H1 (cell line): Measurements from ENCODE around the gene VSX1. TPM values are rescaled to one million over a fixed set of nuclear protein-coding genes. Genes with fewer than 3 reads are reported as not detected.

Source experiments
- BACH1 ChIP-seq: IDR thresholded peaks from 2 replicates; pipeline ENCODE4 v1.6.1; 2012; ENCODE audit warnings: low read length, improper control_type of control experiment
- HDAC2 ChIP-seq, 2 experiments: fragments of 300-600 bp in 1 of 2; sonication (generic) in 1 of 2; IDR thresholded peaks; 2 replicates each; pipeline ENCODE4 v1.6.1; 2011 to 2012; ENCODE audit warnings: low read depth in 2 of 2, low read length in 2 of 2, mild to moderate bottlenecking in 2 of 2, moderate library complexity in 2 of 2, borderline replicate concordance in 1 of 2, inconsistent platforms in 1 of 2
- HDAC6 ChIP-seq: IDR thresholded peaks from one replicate; pipeline ENCODE4 v1.7.1; 2012; ENCODE audit warnings: low read depth, mild to moderate bottlenecking, inconsistent platforms, low read length, moderate library complexity
- KDM4A ChIP-seq: IDR thresholded peaks from one replicate; pipeline ENCODE4 v1.7.1; 2012; ENCODE audit warnings: low read depth, mild to moderate bottlenecking, moderate library complexity, low read length, inconsistent platforms; ENCODE audit not compliant: severe bottlenecking
- KDM5A ChIP-seq: fragments of 200-600 bp; IDR thresholded peaks from 2 replicates; pipeline ENCODE4 v1.7.1; 2012; ENCODE audit warnings: mild to moderate bottlenecking, low read length, inconsistent platforms, mixed read lengths
- PHF8 ChIP-seq: fragments of 200-600 bp; sonication (generic); conservative IDR thresholded peaks from 2 replicates; pipeline ENCODE4 v1.7.1; 2012; ENCODE audit warnings: low read depth, mild to moderate bottlenecking, inconsistent platforms, low read length, moderate library complexity
- RFX5 ChIP-seq: IDR thresholded peaks from 2 replicates; pipeline ENCODE4 v1.6.1; 2011; ENCODE audit warnings: low read depth, low read length, improper control_type of control experiment, borderline replicate concordance
- polyA plus RNA-seq, 7 experiments: library from polyadenylated mRNA; depleted of rRNA in 3 of 7; stranded (reverse) in 5 of 7; unstranded in 2 of 7; fragments of >200 nt in 5 of 7; fragments of 200-250 nt in 2 of 7; gene quantifications; 1 replicate in 5 of 7; 2 replicates in 1 of 7; 4 replicates in 1 of 7; pipeline versions ENCODE4 v1.2.1 to v1.2.3, GENCODE V29; 2011 to 2013; ENCODE audit warnings: missing spikeins in 2 of 7, mixed read lengths in 2 of 7
- total RNA-seq: library from RNA; stranded (reverse); fragmentation: NEBNext Ultra II Directional; extraction: Animal tissue kit (Norgen Biotek cat#: 25700); gene quantifications from 2 replicates; pipeline ENCODE4 v1.2.1, GENCODE V29; 2021
- TF ChIP-seq, protein P1 (sequence below): fragments of 300-600 bp; sonication (generic); IDR thresholded peaks from 2 replicates; pipeline ENCODE4 v1.7.1; 2012; ENCODE audit warnings: low read length, moderate library complexity, mild to moderate bottlenecking, inconsistent platforms; ENCODE audit not compliant: insufficient replicate concordance
- TF ChIP-seq, protein P2 (sequence below): IDR thresholded peaks from 2 replicates; pipeline ENCODE4 v1.6.1; 2011; ENCODE audit warnings: low read depth, mild to moderate bottlenecking, low read length; ENCODE audit not compliant: insufficient read depth

Gene VSX1
- total and polyA plus RNA-seq, 2 of the 8 experiments (the other 6 are each of a cell fraction or from before 2014, with no cell fraction given), result 0.14 TPM; not detected in 1

DNA sequence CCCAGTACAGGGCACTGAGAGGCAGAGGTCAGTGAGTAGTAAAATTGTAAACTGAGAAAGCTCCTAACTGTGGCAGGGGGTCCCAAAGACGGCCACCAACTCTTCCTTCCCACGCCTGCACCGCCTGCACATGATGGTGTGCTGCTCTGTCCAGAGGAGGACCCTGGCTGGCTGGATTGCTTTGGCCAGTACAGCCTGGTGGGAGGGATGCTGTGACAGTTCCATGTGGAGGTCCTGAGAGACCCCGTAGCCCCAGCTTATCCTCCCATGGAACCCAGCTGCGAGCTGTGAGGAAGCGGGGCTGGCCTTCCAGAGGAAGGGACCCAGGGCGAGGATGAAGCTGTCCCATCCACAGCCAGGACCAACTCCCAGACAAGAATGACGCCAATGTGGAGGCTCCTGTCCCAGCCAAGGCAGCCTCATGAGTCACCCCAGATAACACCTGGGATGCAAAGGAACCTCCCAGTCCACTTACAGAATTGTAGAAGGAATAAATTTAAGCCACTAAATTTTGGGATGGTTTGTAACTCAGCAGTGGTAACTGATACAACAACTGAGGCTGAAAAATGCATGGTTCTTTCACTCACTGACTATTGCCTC lies 22.0 kb downstream of the VSX1 start (continued):
- TF ChIP-seq, protein P1, sequence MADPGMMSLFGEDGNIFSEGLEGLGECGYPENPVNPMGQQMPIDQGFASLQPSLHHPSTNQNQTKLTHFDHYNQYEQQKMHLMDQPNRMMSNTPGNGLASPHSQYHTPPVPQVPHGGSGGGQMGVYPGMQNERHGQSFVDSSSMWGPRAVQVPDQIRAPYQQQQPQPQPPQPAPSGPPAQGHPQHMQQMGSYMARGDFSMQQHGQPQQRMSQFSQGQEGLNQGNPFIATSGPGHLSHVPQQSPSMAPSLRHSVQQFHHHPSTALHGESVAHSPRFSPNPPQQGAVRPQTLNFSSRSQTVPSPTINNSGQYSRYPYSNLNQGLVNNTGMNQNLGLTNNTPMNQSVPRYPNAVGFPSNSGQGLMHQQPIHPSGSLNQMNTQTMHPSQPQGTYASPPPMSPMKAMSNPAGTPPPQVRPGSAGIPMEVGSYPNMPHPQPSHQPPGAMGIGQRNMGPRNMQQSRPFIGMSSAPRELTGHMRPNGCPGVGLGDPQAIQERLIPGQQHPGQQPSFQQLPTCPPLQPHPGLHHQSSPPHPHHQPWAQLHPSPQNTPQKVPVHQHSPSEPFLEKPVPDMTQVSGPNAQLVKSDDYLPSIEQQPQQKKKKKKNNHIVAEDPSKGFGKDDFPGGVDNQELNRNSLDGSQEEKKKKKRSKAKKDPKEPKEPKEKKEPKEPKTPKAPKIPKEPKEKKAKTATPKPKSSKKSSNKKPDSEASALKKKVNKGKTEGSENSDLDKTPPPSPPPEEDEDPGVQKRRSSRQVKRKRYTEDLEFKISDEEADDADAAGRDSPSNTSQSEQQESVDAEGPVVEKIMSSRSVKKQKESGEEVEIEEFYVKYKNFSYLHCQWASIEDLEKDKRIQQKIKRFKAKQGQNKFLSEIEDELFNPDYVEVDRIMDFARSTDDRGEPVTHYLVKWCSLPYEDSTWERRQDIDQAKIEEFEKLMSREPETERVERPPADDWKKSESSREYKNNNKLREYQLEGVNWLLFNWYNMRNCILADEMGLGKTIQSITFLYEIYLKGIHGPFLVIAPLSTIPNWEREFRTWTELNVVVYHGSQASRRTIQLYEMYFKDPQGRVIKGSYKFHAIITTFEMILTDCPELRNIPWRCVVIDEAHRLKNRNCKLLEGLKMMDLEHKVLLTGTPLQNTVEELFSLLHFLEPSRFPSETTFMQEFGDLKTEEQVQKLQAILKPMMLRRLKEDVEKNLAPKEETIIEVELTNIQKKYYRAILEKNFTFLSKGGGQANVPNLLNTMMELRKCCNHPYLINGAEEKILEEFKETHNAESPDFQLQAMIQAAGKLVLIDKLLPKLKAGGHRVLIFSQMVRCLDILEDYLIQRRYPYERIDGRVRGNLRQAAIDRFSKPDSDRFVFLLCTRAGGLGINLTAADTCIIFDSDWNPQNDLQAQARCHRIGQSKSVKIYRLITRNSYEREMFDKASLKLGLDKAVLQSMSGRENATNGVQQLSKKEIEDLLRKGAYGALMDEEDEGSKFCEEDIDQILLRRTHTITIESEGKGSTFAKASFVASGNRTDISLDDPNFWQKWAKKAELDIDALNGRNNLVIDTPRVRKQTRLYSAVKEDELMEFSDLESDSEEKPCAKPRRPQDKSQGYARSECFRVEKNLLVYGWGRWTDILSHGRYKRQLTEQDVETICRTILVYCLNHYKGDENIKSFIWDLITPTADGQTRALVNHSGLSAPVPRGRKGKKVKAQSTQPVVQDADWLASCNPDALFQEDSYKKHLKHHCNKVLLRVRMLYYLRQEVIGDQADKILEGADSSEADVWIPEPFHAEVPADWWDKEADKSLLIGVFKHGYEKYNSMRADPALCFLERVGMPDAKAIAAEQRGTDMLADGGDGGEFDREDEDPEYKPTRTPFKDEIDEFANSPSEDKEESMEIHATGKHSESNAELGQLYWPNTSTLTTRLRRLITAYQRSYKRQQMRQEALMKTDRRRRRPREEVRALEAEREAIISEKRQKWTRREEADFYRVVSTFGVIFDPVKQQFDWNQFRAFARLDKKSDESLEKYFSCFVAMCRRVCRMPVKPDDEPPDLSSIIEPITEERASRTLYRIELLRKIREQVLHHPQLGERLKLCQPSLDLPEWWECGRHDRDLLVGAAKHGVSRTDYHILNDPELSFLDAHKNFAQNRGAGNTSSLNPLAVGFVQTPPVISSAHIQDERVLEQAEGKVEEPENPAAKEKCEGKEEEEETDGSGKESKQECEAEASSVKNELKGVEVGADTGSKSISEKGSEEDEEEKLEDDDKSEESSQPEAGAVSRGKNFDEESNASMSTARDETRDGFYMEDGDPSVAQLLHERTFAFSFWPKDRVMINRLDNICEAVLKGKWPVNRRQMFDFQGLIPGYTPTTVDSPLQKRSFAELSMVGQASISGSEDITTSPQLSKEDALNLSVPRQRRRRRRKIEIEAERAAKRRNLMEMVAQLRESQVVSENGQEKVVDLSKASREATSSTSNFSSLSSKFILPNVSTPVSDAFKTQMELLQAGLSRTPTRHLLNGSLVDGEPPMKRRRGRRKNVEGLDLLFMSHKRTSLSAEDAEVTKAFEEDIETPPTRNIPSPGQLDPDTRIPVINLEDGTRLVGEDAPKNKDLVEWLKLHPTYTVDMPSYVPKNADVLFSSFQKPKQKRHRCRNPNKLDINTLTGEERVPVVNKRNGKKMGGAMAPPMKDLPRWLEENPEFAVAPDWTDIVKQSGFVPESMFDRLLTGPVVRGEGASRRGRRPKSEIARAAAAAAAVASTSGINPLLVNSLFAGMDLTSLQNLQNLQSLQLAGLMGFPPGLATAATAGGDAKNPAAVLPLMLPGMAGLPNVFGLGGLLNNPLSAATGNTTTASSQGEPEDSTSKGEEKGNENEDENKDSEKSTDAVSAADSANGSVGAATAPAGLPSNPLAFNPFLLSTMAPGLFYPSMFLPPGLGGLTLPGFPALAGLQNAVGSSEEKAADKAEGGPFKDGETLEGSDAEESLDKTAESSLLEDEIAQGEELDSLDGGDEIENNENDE, result no peak
- TF ChIP-seq, protein P2, sequence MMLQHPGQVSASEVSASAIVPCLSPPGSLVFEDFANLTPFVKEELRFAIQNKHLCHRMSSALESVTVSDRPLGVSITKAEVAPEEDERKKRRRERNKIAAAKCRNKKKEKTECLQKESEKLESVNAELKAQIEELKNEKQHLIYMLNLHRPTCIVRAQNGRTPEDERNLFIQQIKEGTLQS, result no peak
- no peak for TF ChIP-seq RFX5
- no peak for TF ChIP-seq KDM5A
- TF ChIP-seq PHF8, result no peak
- no peak for TF ChIP-seq HDAC6
- TF ChIP-seq KDM4A, result no peak
- TF ChIP-seq BACH1, result no peak
- no peak for TF ChIP-seq HDAC2 (IDR thresholded peaks at IDR 0.05; ENCODE audit: borderline replicate concordance in 1 of 2, low read depth in 2 of 2, low read length in 2 of 2)
- TF ChIP-seq, all 59 proteins: peak for 0
